Right lobe of liver (tissue), 5 donors: ENCODE results near the gene HNRNPH2. TPM values are rescaled to one million over a fixed set of nuclear protein-coding genes. Genes with fewer than 3 reads are reported as not detected.

ENCODE experiments used
- total RNA-seq, 6 experiments: library from RNA; depleted of rRNA in 2 of 6; stranded (reverse); fragments of >200 nt in 2 of 6; fragmentation: NEBNext Ultra II Directional in 3 of 6; extraction: Animal tissue kit (Norgen Biotek cat#: 25700) in 3 of 6; gene quantifications; one replicate each; pipeline versions ENCODE4 v1.1.0 to v1.2.4, GENCODE V29; 2016 to 2023
- donor health status: DM: no; HTN: no; CAD: no.
- donor health status: DM: no; HTN: no; CAD: no.
- donor health status: DM: no; HTN: yes; CAD: no.
- donor health status: DM: no; HTN: yes; CAD: no.

Gene HNRNPH2
- total RNA-seq, 6 experiments from 2014 or later, result 19.5 to 38.2 (median 31.1) TPM

Other genes starting within 250 kb of the HNRNPH2 start
- not detected for gene DRP2, start 188.4 kb upstream of the HNRNPH2 start, total RNA-seq
- gene TAF7L, start 116.9 kb upstream of the HNRNPH2 start, total RNA-seq, result under 1 TPM in 2 of 6 experiments, not detected in 4; 0.09 to 0.31 TPM
- 10 to 100 TPM in 5 of 6 experiments, 1 to 10 TPM in 1; 8.6 to 23.9 (median 15.7) TPM for gene TIMM8A, start 59.5 kb upstream of the HNRNPH2 start, total RNA-seq
- gene BTK, start 22.0 kb upstream of the HNRNPH2 start, total RNA-seq, result 1 to 10 TPM; 1.1 to 4.7 (median 1.8) TPM
- 1,000 to 10,000 TPM in 1 of 6 experiments, 100 to 1,000 TPM in 1, 10 to 100 TPM in 4; 30.5 to 1,059 (median 46.3) TPM for gene RPL36A, start 17.2 kb upstream of the HNRNPH2 start, total RNA-seq
- gene GLA, start 297 bp upstream of the HNRNPH2 start, total RNA-seq, result 10 to 100 TPM in 4 of 6 experiments, 1 to 10 TPM in 2; 8.1 to 19.0 (median 15.0) TPM
- gene ARMCX4, start 77.2 kb downstream of the HNRNPH2 start, total RNA-seq, result 1 to 10 TPM; 1.1 to 5.9 (median 2.9) TPM
- 1 to 10 TPM; 1.1 to 2.7 (median 1.6) TPM for gene ARMCX1, start 142.3 kb downstream of the HNRNPH2 start, total RNA-seq
- gene ARMCX6, start 209.8 kb downstream of the HNRNPH2 start, total RNA-seq, result 10 to 100 TPM in 2 of 6 experiments, 1 to 10 TPM in 4; 4.1 to 22.0 (median 9.5) TPM
- 10 to 100 TPM; 14.7 to 30.1 (median 20.5) TPM for gene ARMCX3, start 214.9 kb downstream of the HNRNPH2 start, total RNA-seq